Measurements from ENCODE around the gene ARCN1. TPM values are rescaled to one million over a fixed set of nuclear protein-coding genes. Genes with fewer than 3 reads are reported as not detected.

The ARCN1 gene
- total and polyA plus RNA-seq, 2 donors (not counting 3 experiments of a cell fraction or from before 2014, with no cell fraction given): 172 to 180 TPM

GRCh38 chr11:118640332-118641154 is 68.3 kb downstream of the ARCN1 start:
- Histone ChIP-seq H3K79me2 (ENCODE audit: control insufficient read depth, insufficient read depth, low read length) (peaks cover 14% of the 10 kb centered on the region), H3K36me3 (ENCODE audit: control insufficient read depth in 2 of 2, extremely low read depth in 1 of 2, insufficient read depth in 2 of 2, low read length in 2 of 2) (peaks cover 51 to 84% of the 10 kb centered on the region in 2 experiments), H3K27me3 (ENCODE audit: control insufficient read depth in 2 of 2, insufficient read depth in 2 of 2, low read length in 2 of 2) (no peaks in the 10 kb centered on the region), H3K4me1 (ENCODE audit: control insufficient read depth, extremely low read depth, insufficient read depth, low read length) (no peaks in the 10 kb centered on the region), H3K27ac (ENCODE audit: insufficient read depth, low read depth, low read length) (no peak overlapping the region), H3K4me3 (replicated peaks in 1 of 3; ENCODE audit: insufficient read depth in 1 of 3, low read depth in 1 of 3, low read length in 3 of 3) (no peak overlapping the region), H3K9ac (replicated peaks; ENCODE audit: extremely low read depth, insufficient read depth, low read length) (no peak overlapping the region), H2AFZ (ENCODE audit: low read depth, low read length) (no peak overlapping the region), H3K4me2 (ENCODE audit: insufficient read depth, low read length) (no peak overlapping the region), H3K9me3 (replicated peaks; ENCODE audit: control insufficient read depth, insufficient read depth, low read length) (no peaks in the 10 kb centered on the region), H4K20me1 (replicated peaks; ENCODE audit: control insufficient read depth, extremely low read depth, insufficient read depth, low read length) (no peaks in the 10 kb centered on the region), H3K9me1 (replicated peaks; ENCODE audit: control insufficient read depth, extremely low read depth, insufficient read depth, low read length) (no peaks in the 10 kb centered on the region)
- dilution Hi-C loops (cut with MboI; ENCODE audit: extremely low pct_ligation_motif_present, low sequenced_read_pairs): no loop called here
- no peak for DNase-seq (ENCODE audit: low read depth, low spot score)
- intact Hi-C loops (cut with micrococcal nuclease): no loop called here
- ChIA-PET CTCF (interaction anchor here (0.9 to 1.8 kb wide), 5 partner anchors 9 to 45 kb away, joined by 3 to 6 read pairs (median 4); no protein-coding TSS in a partner anchor), POLR2A (no interaction called here)
- FAIRE-seq: no peak
- TF ChIP-seq JUN (IDR thresholded peaks at IDR 0.05; ENCODE audit: borderline replicate concordance, insufficient read depth, insufficient read length, low read depth) (no peak), POLR2A (IDR thresholded peaks at IDR 0.05; ENCODE audit: low read depth, low read length) (no peak), MYC (IDR thresholded peaks at IDR 0.05; ENCODE audit: low read depth, low read length) (no peak), POLR2AphosphoS5 (IDR thresholded peaks at IDR 0.05; ENCODE audit: insufficient read depth, low read depth, low read length) (no peak), EZH2 (IDR thresholded peaks at IDR 0.05; ENCODE audit: borderline replicate concordance, low read depth, low read length, severe bottlenecking) (no peak), FOS (IDR thresholded peaks at IDR 0.05; ENCODE audit: borderline replicate concordance, insufficient read depth, low read length) (no peak), GATA2 (IDR thresholded peaks at IDR 0.05; ENCODE audit: insufficient read depth, insufficient read length, low read depth, low read length) (no peak)
- TF ChIP-seq, protein P1, sequence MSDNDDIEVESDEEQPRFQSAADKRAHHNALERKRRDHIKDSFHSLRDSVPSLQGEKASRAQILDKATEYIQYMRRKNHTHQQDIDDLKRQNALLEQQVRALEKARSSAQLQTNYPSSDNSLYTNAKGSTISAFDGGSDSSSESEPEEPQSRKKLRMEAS (IDR thresholded peaks at IDR 0.05; ENCODE audit: insufficient read depth, insufficient read length): no peak
- TF ChIP-seq, protein P2, sequence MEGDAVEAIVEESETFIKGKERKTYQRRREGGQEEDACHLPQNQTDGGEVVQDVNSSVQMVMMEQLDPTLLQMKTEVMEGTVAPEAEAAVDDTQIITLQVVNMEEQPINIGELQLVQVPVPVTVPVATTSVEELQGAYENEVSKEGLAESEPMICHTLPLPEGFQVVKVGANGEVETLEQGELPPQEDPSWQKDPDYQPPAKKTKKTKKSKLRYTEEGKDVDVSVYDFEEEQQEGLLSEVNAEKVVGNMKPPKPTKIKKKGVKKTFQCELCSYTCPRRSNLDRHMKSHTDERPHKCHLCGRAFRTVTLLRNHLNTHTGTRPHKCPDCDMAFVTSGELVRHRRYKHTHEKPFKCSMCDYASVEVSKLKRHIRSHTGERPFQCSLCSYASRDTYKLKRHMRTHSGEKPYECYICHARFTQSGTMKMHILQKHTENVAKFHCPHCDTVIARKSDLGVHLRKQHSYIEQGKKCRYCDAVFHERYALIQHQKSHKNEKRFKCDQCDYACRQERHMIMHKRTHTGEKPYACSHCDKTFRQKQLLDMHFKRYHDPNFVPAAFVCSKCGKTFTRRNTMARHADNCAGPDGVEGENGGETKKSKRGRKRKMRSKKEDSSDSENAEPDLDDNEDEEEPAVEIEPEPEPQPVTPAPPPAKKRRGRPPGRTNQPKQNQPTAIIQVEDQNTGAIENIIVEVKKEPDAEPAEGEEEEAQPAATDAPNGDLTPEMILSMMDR (IDR thresholded peaks at IDR 0.05; ENCODE audit: extremely low read depth in 1 of 2, insufficient read depth in 1 of 2, low read depth in 1 of 2, low read length in 2 of 2): no peak
- no TSS peak for BruUV-seq (replicated peaks)

Measured in endothelial cell of umbilical vein (primary cell).